Chondrocyte (in vitro differentiated cells): ENCODE measurements around the gene GBX1. TPM values are rescaled to one million over a fixed set of nuclear protein-coding genes. Genes with fewer than 3 reads are reported as not detected.

Experiments used
- DNase-seq: peaks from one replicate; pipeline ENCODE4 v3.0.0; 2021; ENCODE audit warnings: mixed read lengths, low spot score
- H3K27ac Mint-ChIP-seq: one replicate; pipeline ENCODE4 v1.8.0; 2021; ENCODE audit warnings: mild to moderate bottlenecking, moderate library complexity, mixed read lengths; ENCODE audit not compliant: unreplicated experiment
- H3K27me3 Mint-ChIP-seq: 2 replicates; pipeline ENCODE4 v1.8.0; 2021; ENCODE audit warnings: low read depth, mixed read lengths
- H3K36me3 Mint-ChIP-seq: 2 replicates; pipeline ENCODE4 v1.8.0; 2021; ENCODE audit warnings: low read depth, mixed read lengths
- H3K4me1 Mint-ChIP-seq: 2 replicates; pipeline ENCODE4 v1.8.0; 2021; ENCODE audit warnings: low read depth, mild to moderate bottlenecking, mixed read lengths
- H3K4me3 Mint-ChIP-seq: one replicate; pipeline ENCODE4 v1.8.0; 2021; ENCODE audit warnings: mild to moderate bottlenecking, moderate library complexity, mixed read lengths; ENCODE audit not compliant: unreplicated experiment
- H3K9me3 Mint-ChIP-seq: 2 replicates; pipeline ENCODE4 v1.8.0; 2021; ENCODE audit warnings: low read depth, mixed read lengths
- CTCF ChIP-seq: fragments of 200-600 bp; sonication (generic); IDR thresholded peaks from 2 replicates; pipeline ENCODE4 v1.5.0; 2021; ENCODE audit warnings: antibody characterized with exemption, mild to moderate bottlenecking, moderate library complexity
- total RNA-seq: library from RNA; stranded (reverse); gene quantifications from 3 replicates; pipeline ENCODE4 v1.2.1, GENCODE V29; 2021

The GBX1 gene
- total RNA-seq, 1 donor from 2014 or later, result not detected

GRCh38 chr7:151110236-151110940 lies 57.1 kb downstream of the GBX1 start:
- Mint-ChIP-seq H3K9me3 (no peaks in the 10 kb centered on the region), H3K4me1 (peaks cover 28% of the 10 kb centered on the region), H3K27me3 (no peaks in the 10 kb centered on the region), H3K4me3 (no peak overlapping the region), H3K27ac (no peak overlapping the region), H3K36me3 (no peaks in the 10 kb centered on the region)
- no peak for DNase-seq
- no peak for TF ChIP-seq CTCF

GRCh38 chr7:151109094-151110048 lies 58.1 kb downstream of the GBX1 start:
- Mint-ChIP-seq H3K27me3 (no peaks in the 10 kb centered on the region), H3K4me3 (no peak overlapping the region), H3K4me1 (peaks cover 38% of the 10 kb centered on the region)

GRCh38 chr7:151107882-151108281 lies 59.6 kb downstream of the GBX1 start:
- Mint-ChIP-seq H3K36me3 (no peaks in the 10 kb centered on the region), H3K4me1 (peaks cover 31% of the 10 kb centered on the region), H3K27ac (no peak overlapping the region), H3K9me3 (no peaks in the 10 kb centered on the region), H3K4me3 (no peak overlapping the region), H3K27me3 (no peaks in the 10 kb centered on the region)
- DNase-seq, result no peak
- TF ChIP-seq CTCF, result no peak

More at GRCh38 chr7:151109094-151110048, 58.1 kb downstream of the GBX1 start:
- H3K36me3 Mint-ChIP-seq, result no peaks in the 10 kb centered on the region
- H3K27ac Mint-ChIP-seq, result no peak overlapping the region
- no peaks in the 10 kb centered on the region for H3K9me3 Mint-ChIP-seq
- no peak for DNase-seq
- TF ChIP-seq CTCF, result no peak

- no peak for DNase-seq
- peak overlapping the region; percentile 89 for H3K27ac Mint-ChIP-seq
- H3K4me3 Mint-ChIP-seq, result peak overlapping the region; percentile 33
- H3K9me3 Mint-ChIP-seq, result no peaks in the 10 kb centered on the region
- no peak for TF ChIP-seq CTCF
- H3K36me3 Mint-ChIP-seq, result no peaks in the 10 kb centered on the region
- peaks cover 27% of the 10 kb centered on the region for H3K4me1 Mint-ChIP-seq
- no peaks in the 10 kb centered on the region for H3K27me3 Mint-ChIP-seq
These were observed 62.9 kb downstream of the GBX1 start for GRCh38 chr7:151104411-151105235.

GRCh38 chr7:151103973-151104372 lies 63.5 kb downstream of the GBX1 start:
- DNase-seq, result no peak
- Mint-ChIP-seq H3K4me1 (peaks cover 24% of the 10 kb centered on the region), H3K27ac (no peak overlapping the region), H3K4me3 (no peak overlapping the region), H3K36me3 (no peaks in the 10 kb centered on the region), H3K27me3 (no peaks in the 10 kb centered on the region), H3K9me3 (no peaks in the 10 kb centered on the region)
- no peak for TF ChIP-seq CTCF
